ENCODE data around the gene HOXA11.

Gene HOXA11

DNA sequence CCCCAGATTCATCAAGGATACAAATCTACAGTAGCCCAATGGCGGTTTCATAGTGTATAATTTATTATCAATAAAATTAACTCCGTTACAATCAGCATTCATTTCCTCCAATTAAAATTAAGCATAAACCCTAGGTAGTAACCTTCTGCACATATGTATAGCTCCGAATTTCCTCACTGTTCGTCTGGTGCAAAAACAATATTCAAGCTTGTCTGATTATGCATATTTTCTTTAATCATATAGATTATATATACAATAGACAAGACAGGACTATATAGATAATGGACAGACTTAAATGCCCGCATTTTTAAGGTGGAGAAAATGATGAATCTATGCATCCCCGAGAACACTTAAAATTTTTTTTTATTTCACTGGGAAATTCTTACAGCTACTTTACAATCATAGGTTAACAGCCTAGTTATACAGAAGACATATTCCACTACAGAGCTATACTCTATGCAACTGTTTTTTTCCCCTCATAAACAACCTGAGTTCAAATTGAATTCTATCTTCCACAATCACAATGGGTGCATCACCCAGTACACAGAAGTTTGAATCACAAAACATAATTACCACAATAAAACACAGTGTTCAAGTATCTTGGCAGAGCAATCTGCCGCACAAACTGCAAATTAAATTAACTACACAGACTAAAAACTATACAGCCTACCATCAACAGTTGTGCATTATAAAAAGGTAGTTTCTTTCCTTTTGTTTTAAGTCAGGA, 22.3 kb downstream of the HOXA11 start:
- peaks cover 66 to 95% of the 10 kb centered on the region in 2 donors for H3K27me3 Mint-ChIP-seq
- peaks cover 21 to 24% of the 10 kb centered on the region in 2 donors for H3K4me1 Mint-ChIP-seq (ENCODE audit: low read depth in 2 of 2)
- DNase-seq (no peak), ATAC-seq (replicated peaks) (no peak)
- H3K4me3 Mint-ChIP-seq, result no peak overlapping the region
- H3K27ac Mint-ChIP-seq, result no peak overlapping the region
- H3K9me3 Mint-ChIP-seq, result no peaks in the 10 kb centered on the region
- peaks cover 47% of the 10 kb centered on the region for H3K36me3 Mint-ChIP-seq (ENCODE audit: insufficient read depth)

DNA sequence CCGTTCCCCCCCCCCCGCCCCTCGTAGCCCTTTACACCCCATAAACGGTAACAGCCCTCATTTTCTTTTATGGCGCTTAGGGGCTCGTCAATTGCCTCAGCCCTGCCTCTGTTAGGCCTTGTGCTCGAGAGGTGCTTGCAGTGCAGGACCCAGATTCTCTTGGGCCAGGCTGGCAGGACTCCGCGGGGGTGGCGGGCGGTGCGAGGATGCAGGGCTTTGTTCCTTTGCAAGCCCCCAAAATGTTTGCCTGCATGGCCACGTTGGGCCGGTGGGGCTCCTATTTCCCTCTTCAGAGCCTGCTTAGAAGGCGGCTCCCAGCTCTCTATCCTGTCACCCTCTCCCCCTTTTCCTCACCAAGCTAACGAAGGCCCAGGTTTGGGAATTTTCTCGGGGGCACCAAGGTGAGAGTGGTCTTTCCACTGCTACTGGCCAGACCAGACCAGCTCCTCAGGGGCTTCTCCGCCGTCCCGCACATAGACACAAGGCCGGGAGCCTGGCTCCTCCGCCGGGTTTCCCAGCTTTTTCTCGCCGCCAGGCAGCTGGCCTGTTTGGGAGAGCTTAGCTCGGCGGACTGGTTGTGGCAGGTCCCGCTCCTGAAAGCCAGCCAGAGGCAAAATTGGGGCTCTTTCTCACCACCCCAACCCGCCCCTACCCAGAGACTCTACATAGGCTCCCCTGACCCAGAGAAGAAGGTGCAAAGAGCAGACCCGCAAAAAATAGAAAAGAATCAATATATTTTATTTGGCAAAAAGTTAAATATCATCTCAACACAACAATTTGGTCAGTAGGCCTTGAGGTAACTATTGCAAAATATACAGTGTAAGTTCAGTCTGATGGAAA, 23.1 kb downstream of the HOXA11 start:
- H3K9me3 Mint-ChIP-seq, result no peaks in the 10 kb centered on the region
- no peak for ATAC-seq (replicated peaks)
- DNase-seq, result no peak
- no peak overlapping the region for H3K27ac Mint-ChIP-seq
- peak overlapping the region in 1 of 2 donors; percentile 23 for H3K4me3 Mint-ChIP-seq
- H3K36me3 Mint-ChIP-seq (ENCODE audit: insufficient read depth), result peaks cover 43% of the 10 kb centered on the region
- H3K27me3 Mint-ChIP-seq, result peaks cover 66 to 95% of the 10 kb centered on the region in 2 donors
- H3K4me1 Mint-ChIP-seq (ENCODE audit: low read depth in 2 of 2), result peaks cover 18 to 24% of the 10 kb centered on the region in 2 donors

DNA sequence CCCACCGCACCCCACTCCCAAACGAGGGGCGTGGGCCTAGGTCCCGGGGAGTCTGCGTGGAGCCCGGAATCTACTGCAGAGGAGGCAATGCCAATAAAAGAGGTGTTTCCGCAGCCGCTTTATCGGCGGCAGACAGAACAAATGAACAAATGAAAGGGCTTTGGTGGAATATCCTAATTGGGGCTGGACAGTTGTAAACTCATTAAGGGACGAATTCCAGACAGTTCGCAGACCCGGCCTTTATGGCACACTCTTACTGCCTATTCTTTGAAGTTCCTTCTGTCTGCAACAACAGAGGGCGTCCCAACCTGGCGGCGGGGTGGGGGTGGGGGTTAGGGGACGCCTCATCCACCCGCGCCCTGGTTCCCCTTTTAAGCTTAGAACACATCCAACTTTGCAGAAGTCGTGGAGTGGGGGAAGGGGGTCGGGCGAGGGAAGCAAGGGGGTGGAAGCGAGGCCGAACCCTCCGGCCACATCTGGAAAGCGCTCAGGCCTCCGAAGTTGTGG, 23.8 kb downstream of the HOXA11 start:
- ATAC-seq (replicated peaks) (no peak), DNase-seq (no peak)
- Mint-ChIP-seq H3K9me3 (no peaks in the 10 kb centered on the region), H3K36me3 (ENCODE audit: insufficient read depth) (peaks cover 41% of the 10 kb centered on the region), H3K27ac (peak overlapping the region in 1 of 2 donors; percentile 52), H3K4me3 (peak overlapping the region; percentile 53 to 84), H3K4me1 (ENCODE audit: low read depth in 2 of 2) (peaks cover 17 to 23% of the 10 kb centered on the region in 2 donors), H3K27me3 (peaks cover 62 to 95% of the 10 kb centered on the region in 2 donors)

DNA sequence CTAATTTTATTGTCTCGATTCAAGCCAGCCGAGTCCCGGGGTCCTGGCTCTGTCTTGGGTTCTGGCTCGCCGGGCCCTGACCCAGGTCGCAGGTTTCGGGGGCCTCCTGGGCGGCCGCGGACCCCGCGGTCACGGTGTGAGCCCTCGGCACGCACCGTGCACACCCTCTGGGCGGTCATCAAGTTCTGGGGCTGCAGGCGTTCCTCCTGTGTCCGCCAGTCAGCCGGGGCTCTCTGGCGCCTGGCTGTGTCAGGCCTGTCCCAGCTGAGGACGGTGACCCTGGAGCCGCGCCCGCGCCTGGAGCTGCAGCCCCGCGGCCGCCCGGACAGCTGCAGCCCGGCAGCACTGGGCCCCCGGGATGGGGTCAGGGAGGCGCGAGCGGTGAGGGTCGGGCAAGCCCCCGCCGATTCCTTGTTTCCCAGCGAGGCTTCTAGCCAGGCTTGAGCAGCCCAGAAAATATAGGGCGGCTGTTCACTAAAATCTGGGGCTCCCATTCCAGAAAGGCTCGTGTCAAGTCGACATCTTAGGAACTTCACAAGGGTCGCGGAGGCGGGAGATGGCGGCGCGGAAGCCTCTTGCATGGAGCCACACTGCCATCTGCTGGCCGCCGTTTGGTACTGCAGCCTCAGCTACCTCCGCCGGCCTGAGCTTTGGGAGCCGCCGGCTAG, 24.4 kb downstream of the HOXA11 start:
- peaks cover 16 to 24% of the 10 kb centered on the region in 2 donors for H3K4me1 Mint-ChIP-seq (ENCODE audit: low read depth in 2 of 2)
- H3K27ac Mint-ChIP-seq, result peak overlapping the region in 1 of 2 donors; percentile 52
- peak overlapping the region; percentile 53 to 84 for H3K4me3 Mint-ChIP-seq
- DNase-seq, result peak; percentile 83 to 85 (median 83)
- H3K9me3 Mint-ChIP-seq, result no peaks in the 10 kb centered on the region
- peaks cover 65 to 95% of the 10 kb centered on the region in 2 donors for H3K27me3 Mint-ChIP-seq
- H3K36me3 Mint-ChIP-seq (ENCODE audit: insufficient read depth), result peaks cover 38% of the 10 kb centered on the region
- peak; percentile 83 for ATAC-seq (replicated peaks)

DNA sequence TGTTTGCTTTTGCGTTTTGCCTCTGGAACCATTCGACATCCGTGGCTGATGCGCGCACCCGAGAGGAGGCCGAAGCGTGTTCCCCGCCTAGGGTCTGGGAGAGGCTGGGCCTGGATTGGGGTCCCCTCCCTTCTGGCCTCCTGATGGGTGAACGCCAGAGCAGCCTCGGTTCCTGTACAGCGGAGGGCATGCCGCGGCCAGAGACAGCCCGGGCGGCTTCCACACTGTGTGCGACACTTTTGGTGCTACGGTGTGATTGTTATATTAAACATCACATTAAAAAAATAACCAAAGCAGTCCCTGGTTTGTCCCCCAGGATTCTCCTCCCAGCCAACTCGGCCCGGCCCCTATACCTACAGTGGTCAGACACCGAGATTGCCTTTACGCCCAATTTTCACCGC, 24.9 kb downstream of the HOXA11 start:
- ATAC-seq (replicated peaks), result no peak
- H3K9me3 Mint-ChIP-seq, result no peaks in the 10 kb centered on the region
- DNase-seq, result no peak
- H3K4me1 Mint-ChIP-seq (ENCODE audit: low read depth in 2 of 2), result peaks cover 18 to 27% of the 10 kb centered on the region in 2 donors
- H3K4me3 Mint-ChIP-seq, result peak overlapping the region; percentile 53 to 84
- H3K27ac Mint-ChIP-seq, result no peak overlapping the region
- peaks cover 39% of the 10 kb centered on the region for H3K36me3 Mint-ChIP-seq (ENCODE audit: insufficient read depth)
- peaks cover 68 to 95% of the 10 kb centered on the region in 2 donors for H3K27me3 Mint-ChIP-seq

DNA sequence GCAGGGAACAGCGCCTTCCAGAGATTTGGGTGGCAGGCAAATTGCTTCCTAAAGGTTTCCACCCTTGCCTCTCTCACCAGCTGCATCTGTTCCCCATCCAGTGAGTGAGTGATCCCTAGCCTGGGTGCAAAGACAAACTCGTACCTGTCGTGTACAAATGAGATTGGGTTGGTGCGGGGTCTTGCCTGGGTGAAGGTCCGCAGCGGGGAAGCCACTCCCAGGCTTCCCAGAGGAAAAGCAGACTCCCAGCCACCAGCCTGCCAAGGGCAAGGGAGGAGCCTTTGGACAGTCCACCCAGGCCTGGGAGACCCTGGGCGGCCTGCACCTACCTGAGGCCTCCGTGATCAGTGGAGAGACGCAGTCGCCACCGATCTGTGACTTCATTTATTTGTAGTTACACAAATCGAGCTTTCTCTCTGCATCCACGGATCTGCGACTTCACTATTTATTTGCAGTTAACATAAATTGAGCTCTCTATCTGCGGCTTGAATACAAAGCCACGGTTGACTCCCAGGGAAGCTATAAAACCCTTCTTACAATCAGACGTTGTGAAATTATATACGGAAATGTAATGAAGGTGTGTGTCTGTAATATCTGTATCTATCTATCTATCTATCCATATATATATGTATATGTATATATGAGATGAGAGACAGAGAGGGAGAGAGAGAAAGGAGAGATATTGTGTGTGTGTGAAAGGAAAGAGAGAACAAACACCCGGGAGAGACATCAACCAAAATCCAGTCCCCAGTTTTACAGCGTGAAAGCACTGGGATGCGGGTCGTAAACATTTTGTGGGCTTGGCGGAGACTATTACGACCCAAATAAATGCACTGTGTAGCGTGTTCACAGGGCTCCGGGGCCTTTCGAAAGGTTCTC, 25.5 kb downstream of the HOXA11 start:
- Mint-ChIP-seq H3K4me3 (peak overlapping the region; percentile 53 to 84), H3K27ac (no peak overlapping the region), H3K27me3 (peaks cover 71 to 95% of the 10 kb centered on the region in 2 donors), H3K4me1 (ENCODE audit: low read depth in 2 of 2) (peaks cover 25 to 29% of the 10 kb centered on the region in 2 donors), H3K36me3 (ENCODE audit: insufficient read depth) (peaks cover 35% of the 10 kb centered on the region), H3K9me3 (no peaks in the 10 kb centered on the region)
- no peak for ATAC-seq (replicated peaks)
- DNase-seq, result no peak

DNA sequence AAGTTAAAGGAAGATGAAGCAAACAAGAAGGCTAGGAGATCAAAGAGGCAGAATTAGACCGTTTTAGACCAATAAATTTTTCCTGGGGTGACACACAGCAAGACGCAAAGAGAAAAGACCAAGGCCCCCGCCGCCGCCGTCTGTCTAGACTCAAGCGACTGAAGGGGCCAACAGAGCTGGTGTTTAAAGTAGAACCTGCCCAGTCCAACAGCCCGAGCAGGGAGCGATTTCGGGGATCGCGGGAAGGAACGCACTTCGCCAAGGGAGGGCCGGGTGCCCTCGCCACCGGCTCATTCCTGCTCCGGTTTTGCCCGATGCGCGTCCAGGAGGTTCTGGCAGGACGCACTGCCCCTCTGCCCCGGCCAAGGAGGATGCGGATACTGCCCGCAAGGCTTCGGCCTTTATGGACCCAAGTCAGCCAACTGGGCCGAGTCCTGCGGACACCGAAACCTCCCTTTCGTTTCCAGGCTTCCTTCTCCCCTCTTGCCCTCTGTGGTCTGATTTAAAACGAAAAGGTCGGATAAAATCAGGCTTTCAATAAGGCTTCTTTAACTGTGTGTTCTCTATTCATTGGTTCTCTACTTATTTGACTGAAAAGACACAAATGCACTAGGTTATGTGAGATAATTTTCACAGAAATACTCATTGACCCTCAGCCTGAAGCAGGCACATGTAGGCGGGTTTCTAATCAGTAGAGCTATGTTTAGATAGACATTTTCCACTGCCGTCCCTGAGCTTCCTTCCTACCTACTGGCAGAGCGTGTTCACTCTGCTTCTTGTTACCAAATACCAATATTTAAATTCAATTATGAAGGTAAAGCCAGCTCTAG, 26.4 kb downstream of the HOXA11 start:
- no peak overlapping the region for H3K27ac Mint-ChIP-seq
- H3K4me1 Mint-ChIP-seq (ENCODE audit: low read depth in 2 of 2), result peaks cover 28 to 30% of the 10 kb centered on the region in 2 donors
- ATAC-seq (replicated peaks) (no peak), DNase-seq (no peak)
- H3K27me3 Mint-ChIP-seq, result peaks cover 71 to 95% of the 10 kb centered on the region in 2 donors
- H3K9me3 Mint-ChIP-seq, result no peaks in the 10 kb centered on the region
- peaks cover 33% of the 10 kb centered on the region for H3K36me3 Mint-ChIP-seq (ENCODE audit: insufficient read depth)
- H3K4me3 Mint-ChIP-seq, result peak overlapping the region in 1 of 2 donors; percentile 15

DNA sequence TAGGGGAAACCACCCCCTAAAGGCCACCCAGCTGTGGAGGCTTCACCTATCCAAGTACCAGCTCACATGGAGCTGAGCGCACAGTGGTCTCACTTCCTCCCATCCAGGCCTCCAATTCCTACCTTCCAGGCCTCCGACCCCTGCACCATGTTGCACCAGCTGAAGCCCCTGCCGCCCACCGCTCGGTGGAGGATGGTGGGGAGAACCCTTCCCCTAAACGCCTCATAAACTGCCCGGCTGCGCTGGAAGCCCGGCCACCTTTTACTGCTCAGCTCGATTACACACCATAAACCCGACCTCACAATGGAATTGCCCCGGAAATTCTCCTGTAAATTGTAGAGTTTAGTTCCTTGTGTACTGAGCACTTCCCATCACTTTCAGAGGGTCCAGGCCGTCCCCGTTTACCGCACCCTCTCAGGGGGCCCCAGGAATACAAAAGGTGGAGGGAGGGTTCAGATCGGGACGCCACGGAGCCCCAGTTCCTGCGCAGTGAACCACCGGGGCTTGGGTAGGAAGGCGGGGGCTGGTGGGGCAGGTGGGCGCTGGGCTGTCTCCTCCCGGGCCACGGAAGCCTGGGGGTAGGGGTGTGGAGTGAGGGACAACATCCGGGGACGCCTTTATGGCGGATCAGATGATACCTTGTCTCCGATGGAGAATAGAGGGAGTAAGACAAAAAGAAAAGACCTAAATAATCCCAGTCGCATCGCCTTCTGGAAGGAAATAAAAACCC, 27.2 kb downstream of the HOXA11 start:
- ATAC-seq (replicated peaks) (no peak), DNase-seq (no peak)
- Mint-ChIP-seq H3K27me3 (peaks cover 74 to 95% of the 10 kb centered on the region in 2 donors), H3K9me3 (no peaks in the 10 kb centered on the region), H3K4me1 (ENCODE audit: low read depth in 2 of 2) (peaks cover 28 to 30% of the 10 kb centered on the region in 2 donors), H3K27ac (no peak overlapping the region), H3K36me3 (ENCODE audit: insufficient read depth) (peaks cover 32% of the 10 kb centered on the region), H3K4me3 (peak overlapping the region in 1 of 2 donors; percentile 54)

DNA sequence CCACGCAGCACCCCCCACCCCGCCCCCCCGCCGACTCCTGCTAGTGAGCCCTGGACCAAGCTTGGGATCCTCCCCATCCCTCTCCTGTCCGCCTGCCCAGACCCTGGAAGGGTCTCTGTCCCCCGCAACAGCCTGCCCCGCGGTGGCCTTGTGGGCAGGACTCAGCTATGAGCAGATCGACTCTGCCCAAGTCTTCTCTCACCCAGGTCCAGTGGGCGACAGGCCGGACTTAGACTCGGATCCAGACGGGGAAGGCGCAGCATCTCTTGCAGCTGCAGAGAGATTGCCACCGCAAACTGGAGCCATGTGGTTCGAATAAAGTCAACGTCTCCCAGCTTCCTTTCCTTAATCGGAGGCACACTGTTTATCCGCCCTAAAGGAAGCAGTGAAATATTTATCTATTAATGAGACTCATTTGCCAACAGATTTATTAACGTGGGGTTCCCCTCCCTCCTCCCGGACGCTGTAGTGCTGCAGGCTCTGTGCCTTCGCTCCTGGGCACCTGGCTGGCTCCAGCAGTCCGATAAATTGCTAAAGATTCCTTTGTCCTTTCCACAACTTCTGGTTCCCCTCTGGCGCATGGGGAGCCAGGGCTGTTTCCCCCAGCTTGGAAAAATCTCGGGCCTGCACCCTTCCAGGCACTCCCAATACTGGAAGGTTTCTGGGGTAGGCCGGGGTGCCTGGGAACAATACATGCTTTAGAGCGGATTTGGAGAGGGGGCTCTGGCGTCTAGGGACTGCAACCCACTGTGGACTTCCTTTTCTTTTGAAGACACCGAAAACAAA, 27.9 kb downstream of the HOXA11 start:
- ATAC-seq (replicated peaks), result no peak
- Mint-ChIP-seq H3K27me3 (peaks cover 79 to 95% of the 10 kb centered on the region in 2 donors), H3K27ac (peak overlapping the region in 1 of 2 donors; percentile 55), H3K4me3 (peak overlapping the region; percentile 40 to 64), H3K36me3 (ENCODE audit: insufficient read depth) (peaks cover 32% of the 10 kb centered on the region), H3K9me3 (no peaks in the 10 kb centered on the region), H3K4me1 (ENCODE audit: low read depth in 2 of 2) (peaks cover 30 to 32% of the 10 kb centered on the region in 2 donors)
- no peak for DNase-seq

DNA sequence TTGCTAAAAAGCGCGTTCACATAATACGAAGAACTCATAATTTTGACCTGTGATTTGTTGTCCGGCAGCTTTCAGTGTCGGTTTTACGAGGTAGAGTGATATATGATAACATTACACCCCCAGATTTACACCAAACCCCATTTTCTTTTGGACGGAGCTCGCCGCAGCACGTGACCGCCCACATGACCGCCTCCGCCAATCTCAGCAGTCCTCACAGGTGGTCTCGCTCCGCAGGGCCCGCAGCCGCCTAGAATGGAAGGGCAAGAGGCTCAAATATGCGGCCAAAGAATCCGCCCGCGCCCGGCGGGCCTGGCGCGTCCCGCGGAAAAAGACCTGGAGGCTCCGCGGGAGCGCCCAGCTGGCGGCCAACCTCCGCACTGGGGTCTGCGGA, 28.5 kb downstream of the HOXA11 start, which contains the start of gene HOXA7:
Gene HOXA7, minus strand, starts transcription at position 168 of the 391 bp plus-strand sequence. Its CDS starts 130 bp downstream, at position 38.
- DNase-seq (no peak), ATAC-seq (replicated peaks) (no peak)
- H3K36me3 Mint-ChIP-seq (ENCODE audit: insufficient read depth), result peaks cover 37% of the 10 kb centered on the region
- H3K27ac Mint-ChIP-seq, result peak within 1 kb of the TSS in 1 of 2 donors; percentile 55
- peaks cover 36 to 38% of the 10 kb centered on the region in 2 donors for H3K4me1 Mint-ChIP-seq (ENCODE audit: low read depth in 2 of 2)
- H3K27me3 Mint-ChIP-seq, result peaks cover 83 to 96% of the 10 kb centered on the region in 2 donors
- H3K9me3 Mint-ChIP-seq, result no peaks in the 10 kb centered on the region
- peak within 1 kb of the TSS; percentile 64 to 80 for H3K4me3 Mint-ChIP-seq
